HT-29 (cell line): Measurements from ENCODE around the gene ZNRD2. TPM values are rescaled to one million over a fixed set of nuclear protein-coding genes. Genes with fewer than 3 reads are reported as not detected.
A peak's percentile ranks its signal among the peaks of the same experiment; 100 is the strongest.

Source experiments
- DNase-seq: peaks from one replicate; pipeline ENCODE4 v3.0.0-alpha.2; 2015; ENCODE audit warnings: low spot score
- total RNA-seq: library from RNA; depleted of rRNA; stranded (reverse); fragments of >200 nt; shearing (Covaris generic); gene quantifications from 2 replicates; pipeline ENCODE4 v1.2.3, GENCODE V29; 2014

The ZNRD2 gene
- total RNA-seq, 1 experiment from 2014 or later = 137 TPM

- DNase-seq = no peak
These were observed 3.3 kb downstream of the ZNRD2 start for GRCh38 chr11:65573391-65574079.

- peak; percentile 94 for DNase-seq
These were observed 4.0 kb downstream of the ZNRD2 start for GRCh38 chr11:65574109-65574810.

- peak; percentile 73 for DNase-seq
These were observed 4.7 kb downstream of the ZNRD2 start for GRCh38 chr11:65574811-65575567.

- peak; percentile 72 for DNase-seq
These were observed 5.4 kb downstream of the ZNRD2 start, which contains the start of gene EHBP1L1 for GRCh38 chr11:65575568-65576231. EHBP1L1 (plus strand) TSS chr11:65576053; CDS start chr11:65576303, 250 bp downstream.

GRCh38 chr11:65576232-65576866 is 6.1 kb downstream of the ZNRD2 start:
- no peak for DNase-seq

- peak; percentile 79 for DNase-seq
These were observed 6.8 kb downstream of the ZNRD2 start for GRCh38 chr11:65576867-65577755.

GRCh38 chr11:65577756-65578109 is 7.5 kb downstream of the ZNRD2 start:
- no peak for DNase-seq

GRCh38 chr11:65578134-65578533 is 7.9 kb downstream of the ZNRD2 start:
- no peak for DNase-seq

- no peak for DNase-seq
These were observed 8.4 kb downstream of the ZNRD2 start for GRCh38 chr11:65578667-65579066.

- DNase-seq = no peak
These were observed 9.0 kb downstream of the ZNRD2 start for GRCh38 chr11:65579291-65579690.

GRCh38 chr11:65580031-65580692 is 9.9 kb downstream of the ZNRD2 start:
- DNase-seq = no peak

GRCh38 chr11:65580756-65581155 is 10.5 kb downstream of the ZNRD2 start:
- DNase-seq = no peak

GRCh38 chr11:65581928-65582327 is 11.7 kb downstream of the ZNRD2 start:
- no peak for DNase-seq

- DNase-seq = no peak
These were observed 13.3 kb downstream of the ZNRD2 start for GRCh38 chr11:65583589-65583988.

- no peak for DNase-seq
These were observed 13.8 kb downstream of the ZNRD2 start for GRCh38 chr11:65584106-65584505.

GRCh38 chr11:65584723-65585171 is 14.5 kb downstream of the ZNRD2 start:
- no peak for DNase-seq

- DNase-seq = no peak
These were observed 15.3 kb downstream of the ZNRD2 start for GRCh38 chr11:65585396-65586246.

GRCh38 chr11:65586247-65586630 is 16.0 kb downstream of the ZNRD2 start:
- DNase-seq = no peak

GRCh38 chr11:65586676-65587075 is 16.4 kb downstream of the ZNRD2 start:
- DNase-seq = no peak
